NCI-H1417 treated with DMSO at 0.1 percent for 48 hours (cell line): ENCODE data around the gene HTRA3.
A peak's percentile ranks its signal among the peaks of the same experiment; 100 is the strongest.

ENCODE experiments used
- DNase-seq: peaks from one replicate; lab custom pipeline; 2025; lab: John Stamatoyannopoulos, UW

HTRA3 gene

GRCh38 chr4:8269535-8270417 lies at the start of gene HTRA3:
Gene HTRA3 (plus strand): TSS chr4:8269754. CDS start chr4:8269969, 215 bp downstream.
- no peak for DNase-seq

DNA sequence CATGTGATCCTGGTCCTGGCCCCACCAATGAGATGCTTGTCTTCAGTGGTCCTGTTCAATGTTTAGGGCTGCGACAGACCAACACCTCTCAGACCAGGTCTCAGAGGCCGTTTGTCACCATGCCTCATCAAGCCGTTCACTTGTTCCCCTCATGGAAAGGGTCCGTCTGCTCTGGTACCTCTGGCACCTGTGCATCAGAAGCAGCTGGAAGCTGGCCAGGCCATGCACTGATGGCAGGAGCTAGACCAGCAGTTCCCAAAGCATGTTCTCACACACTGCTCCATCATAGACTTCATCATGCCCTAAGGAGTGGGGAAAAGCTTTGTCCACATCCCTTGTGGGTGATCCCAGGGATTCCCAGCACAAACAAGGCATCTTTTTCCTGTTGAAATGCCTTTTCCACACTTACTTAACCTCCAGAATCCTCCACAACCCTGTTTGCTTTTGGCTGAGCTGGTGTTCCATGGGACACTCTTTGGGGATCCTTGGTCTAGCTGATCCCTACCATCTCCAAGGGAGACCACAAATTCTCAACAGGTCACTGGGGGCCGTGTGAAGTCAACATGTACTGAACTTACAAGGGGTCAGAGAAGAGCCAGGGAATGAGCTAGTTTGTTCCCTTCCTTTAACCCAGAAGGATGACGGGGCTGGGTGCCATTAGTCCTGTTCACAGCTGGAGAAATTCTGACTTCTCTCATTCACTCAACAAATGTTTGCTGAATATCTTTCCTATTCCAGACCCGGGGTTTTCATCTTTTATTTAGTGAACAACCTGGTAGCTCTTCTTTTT lies 48.7 kb upstream of the HTRA3 start:
- no peak for DNase-seq

DNA sequence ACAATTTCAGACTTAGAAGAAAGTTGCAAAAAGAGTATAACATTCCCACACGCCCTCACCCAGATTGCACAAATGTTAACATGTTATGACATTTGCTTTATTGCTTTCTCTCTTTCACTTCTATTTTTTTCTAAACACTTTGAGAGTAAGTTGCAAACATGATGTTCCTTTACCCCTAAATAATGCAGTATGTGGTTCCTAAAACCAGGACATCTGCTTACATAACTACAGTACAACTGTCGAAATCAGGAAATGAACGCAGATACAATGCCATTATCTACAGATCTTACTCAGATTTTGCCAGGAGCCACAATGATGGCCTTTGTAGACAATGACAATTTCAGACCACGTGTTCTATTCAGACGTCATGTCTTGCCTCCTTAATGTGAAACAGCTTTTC lies 48.1 kb upstream of the HTRA3 start:
- no peak for DNase-seq

DNA sequence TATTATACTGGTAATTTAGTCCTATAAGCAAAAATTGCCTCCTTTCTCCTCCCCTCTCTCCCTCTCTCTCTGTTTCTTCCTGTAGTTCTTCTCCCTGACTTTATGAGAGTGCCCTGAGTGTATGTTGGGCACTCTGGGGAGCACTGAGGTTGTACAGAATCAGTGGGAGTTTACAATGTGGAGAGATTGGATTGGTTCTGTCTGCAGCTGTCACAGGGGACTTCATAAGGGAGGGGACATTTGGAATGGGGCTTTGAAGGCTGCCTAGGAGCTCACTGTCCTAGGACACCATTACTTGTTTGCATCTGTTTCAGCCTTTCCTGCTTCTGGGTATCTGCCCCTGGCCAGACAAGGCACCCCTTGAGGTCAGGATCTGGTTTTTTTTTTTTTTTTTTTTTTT lies 47.6 kb upstream of the HTRA3 start:
- DNase-seq, result no peak

DNA sequence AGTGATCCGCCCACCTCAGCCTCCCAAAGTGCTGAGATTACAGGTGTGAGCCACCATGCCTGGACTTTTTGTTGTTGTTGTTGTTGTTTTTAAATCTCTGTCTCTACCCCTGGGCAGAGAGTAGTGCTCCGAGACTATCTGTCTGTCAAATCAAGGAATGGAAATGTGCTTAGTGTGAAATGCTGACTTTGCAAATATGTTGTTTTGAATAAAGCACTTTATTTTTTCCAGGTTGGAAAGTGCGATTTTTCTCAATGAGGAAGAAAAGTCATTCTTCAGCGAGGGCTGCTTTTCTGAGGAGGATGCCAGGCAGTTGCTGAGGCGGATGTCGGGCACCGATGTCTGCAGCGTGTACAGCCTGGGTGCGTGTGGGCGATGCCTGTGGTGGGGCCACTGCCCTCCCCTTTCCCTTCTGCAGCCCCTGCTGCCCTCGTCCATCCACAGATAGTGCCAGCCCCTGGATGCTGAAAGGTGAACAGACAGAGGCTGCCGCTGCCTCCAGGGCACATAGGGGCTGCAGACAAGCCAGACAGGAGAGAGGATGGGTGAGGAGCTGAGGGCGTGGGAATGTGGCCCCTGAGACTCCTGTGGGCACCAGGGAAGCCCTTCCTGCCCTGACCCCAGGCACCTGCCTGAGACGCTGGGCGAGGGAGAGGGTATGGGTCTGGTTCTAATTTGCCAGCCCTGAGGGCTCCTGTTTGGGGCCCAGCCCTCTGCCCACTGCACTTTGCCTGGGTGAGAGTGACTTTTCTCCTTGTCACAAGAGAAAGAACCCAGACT lies 46.8 kb upstream of the HTRA3 start:
- no peak for DNase-seq

DNA sequence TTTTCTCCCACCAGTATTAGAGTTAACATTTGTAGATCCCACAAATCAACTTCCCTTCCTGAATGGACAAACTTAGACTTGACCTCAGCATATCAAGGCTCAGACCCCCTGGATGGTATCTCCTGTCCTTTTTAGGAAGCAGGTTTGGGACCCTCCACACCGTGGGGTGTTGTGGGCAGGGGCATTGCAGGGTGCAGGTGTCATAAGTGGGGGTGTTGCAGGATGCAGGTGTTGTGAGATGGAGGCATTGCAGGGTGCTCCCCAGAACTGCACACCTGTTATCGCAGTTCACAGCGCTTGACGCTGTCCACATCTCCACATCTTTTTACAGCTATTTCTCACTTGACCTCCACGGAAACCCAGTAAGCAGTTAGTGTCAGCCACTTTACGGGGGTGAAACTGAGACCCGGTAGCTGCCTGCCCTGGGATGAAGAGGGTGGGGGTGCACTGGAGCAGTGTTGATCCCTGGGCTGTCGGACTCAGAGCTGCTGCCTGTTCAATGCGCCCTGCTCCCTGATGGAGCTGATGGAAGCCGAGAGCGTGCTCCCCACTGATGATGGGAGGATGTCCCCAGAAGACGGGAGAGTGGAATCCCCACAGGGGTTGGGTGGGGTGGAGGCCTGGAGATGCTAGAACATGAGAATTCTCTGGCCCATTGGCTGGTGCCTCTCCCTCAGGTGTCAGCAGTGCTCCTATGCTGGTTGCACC lies 45.1 kb upstream of the HTRA3 start:
- DNase-seq, result no peak

- no peak for DNase-seq
Observed at GRCh38 chr4:8224975-8225625, 44.5 kb upstream of the HTRA3 start.

DNA sequence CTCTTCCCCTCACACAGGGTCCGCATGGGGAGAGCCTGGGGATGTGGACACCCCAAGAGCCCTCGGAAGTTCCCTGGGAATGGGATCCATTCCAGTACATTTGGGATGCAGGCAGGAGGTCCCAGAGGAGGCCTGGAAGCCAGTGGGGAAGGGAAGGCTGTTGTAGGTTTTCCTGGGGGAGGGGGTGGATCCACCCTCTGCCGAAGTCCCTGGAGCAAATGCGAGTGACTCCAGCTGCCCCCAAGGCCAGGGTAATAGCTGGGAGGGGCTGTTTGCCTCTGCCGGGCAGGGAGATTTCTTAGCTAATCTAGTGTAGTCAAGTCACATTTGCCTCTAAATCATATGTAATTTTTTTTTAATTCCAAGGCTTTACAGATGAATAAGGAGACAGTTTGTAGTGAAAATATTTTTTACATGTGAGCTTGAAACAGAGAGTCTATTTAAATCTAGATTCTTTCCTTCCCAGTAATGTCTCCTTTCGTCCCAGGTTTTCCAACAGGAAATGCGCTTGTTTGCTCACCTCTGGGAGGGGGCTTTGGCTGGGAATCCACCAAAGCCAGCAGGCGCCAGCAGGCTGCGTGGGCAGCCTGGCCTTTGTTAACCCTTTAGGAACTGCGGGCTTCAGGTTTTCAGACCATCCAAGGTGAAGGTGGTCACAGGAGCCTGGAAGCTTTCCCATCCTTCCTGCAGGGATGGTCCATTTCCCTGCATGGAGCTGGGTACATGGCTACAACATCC lies 43.7 kb upstream of the HTRA3 start:
- peak; percentile 53 for DNase-seq

GRCh38 chr4:8227201-8227770 lies 42.3 kb upstream of the HTRA3 start:
- DNase-seq, result no peak

GRCh38 chr4:8227771-8228318 lies 41.7 kb upstream of the HTRA3 start:
- DNase-seq, result no peak

DNA sequence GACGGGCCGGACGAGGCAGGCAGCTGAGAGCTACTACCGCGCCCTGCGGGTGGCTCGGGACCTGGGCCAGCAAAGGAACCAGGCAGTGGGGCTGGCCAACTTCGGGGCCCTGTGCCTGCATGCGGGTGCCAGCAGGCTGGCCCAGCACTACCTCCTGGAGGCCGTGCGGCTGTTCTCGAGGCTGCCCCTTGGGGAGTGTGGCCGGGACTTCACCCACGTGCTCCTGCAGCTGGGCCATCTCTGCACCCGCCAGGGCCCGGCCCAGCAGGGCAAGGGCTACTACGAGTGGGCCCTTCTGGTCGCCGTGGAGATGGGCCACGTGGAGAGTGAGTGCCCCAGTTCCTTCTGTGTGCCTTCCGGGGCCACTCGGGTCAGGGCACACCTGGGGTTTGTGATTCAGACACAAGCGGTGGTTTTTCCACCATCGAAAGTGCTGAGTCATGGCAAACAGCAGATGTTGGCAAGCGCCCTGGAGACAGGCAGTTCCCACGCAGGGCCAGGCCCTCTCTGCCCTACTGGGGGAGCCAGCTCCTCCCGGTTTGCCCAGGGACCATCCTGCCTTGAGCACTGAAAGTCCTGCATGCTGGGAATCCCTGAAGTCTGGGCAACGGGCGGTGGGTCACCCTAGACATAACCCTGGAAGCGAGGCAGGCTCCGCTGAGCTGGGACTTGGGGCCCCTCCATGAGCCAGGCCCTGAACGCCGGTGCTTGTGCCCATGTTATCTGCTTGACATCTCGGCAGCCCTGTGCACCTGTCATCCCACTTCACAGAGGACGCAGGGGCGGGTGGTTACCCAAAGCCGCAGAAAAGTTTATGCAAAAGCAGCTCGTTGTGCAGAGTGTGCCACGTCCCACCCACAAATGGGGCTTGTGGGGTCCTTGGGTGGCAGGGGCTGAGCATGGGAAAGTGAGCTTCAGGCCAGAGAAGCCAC lies 41.0 kb upstream of the HTRA3 start:
- DNase-seq, result no peak

GRCh38 chr4:8229331-8229975 lies 40.1 kb upstream of the HTRA3 start:
- DNase-seq, result no peak

DNA sequence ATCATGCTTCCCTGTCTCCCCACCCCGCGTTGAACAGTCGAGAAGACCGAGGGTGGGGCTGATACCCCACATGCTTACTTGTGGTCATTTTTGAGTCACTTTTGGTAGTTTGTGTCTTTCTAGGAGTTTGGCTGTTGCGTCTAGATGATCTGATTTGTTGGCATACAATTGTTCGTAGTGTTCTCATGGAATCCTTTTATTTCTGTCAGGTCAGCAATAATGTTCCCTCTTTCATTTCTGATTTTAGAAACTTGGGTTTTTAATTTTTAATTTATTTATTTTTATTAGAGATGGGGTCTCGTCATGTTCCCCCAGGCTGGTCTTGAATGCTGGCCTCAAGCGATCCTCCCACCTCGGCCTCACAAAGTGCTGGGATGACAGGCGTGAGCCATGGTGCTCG lies 39.5 kb upstream of the HTRA3 start:
- DNase-seq, result no peak

DNA sequence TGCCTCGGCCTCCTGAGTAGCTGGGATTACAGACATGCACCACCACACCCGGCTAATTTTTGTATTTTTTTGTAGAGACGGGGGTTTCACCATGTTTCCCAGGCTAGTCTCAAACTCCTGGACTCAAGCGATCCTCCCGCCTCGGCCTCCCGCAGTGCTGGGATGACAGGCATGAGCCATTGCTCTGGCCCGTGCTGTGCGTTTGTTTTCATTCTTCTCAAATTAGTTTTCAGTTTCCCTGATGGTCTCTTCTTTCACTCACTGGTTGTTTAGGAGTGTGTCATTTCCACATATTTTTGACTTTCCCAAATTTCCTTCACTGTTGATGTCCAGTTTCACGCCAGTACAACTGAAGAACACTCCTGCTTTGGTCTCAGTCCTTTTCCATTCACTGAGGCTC lies 38.7 kb upstream of the HTRA3 start:
- no peak for DNase-seq

- no peak for DNase-seq
Observed at GRCh38 chr4:8231551-8232049, 38.0 kb upstream of the HTRA3 start.

GRCh38 chr4:8232748-8233147 lies 36.8 kb upstream of the HTRA3 start:
- DNase-seq, result no peak

GRCh38 chr4:8233672-8234484 lies 35.7 kb upstream of the HTRA3 start:
- DNase-seq, result no peak
